PFSK-1 (cell line): ENCODE results near the gene SND1.

Experiments used
- FOXP2 ChIP-seq: optimal IDR thresholded peaks from 2 replicates; pipeline ENCODE3; 2011; ENCODE audit warnings: borderline replicate concordance, control low read depth, inconsistent platforms; ENCODE audit not compliant: insufficient read depth; ENCODE audit errors: extremely low read length, extremely low read depth
- POLR2AphosphoS5 ChIP-seq: IDR thresholded peaks from 2 replicates; pipeline ENCODE4 v1.6.1; 2012; ENCODE audit warnings: low read depth, mild to moderate bottlenecking, control low read depth, low read length, moderate library complexity
- REST ChIP-seq, 2 experiments: IDR thresholded peaks; 2 replicates each; pipeline versions ENCODE4 v1.6.1 to v1.8.0; 2011 to 2012; ENCODE audit warnings: low read depth in 2 of 2, low read length in 2 of 2, control low read depth in 1 of 2, inconsistent platforms in 1 of 2, mild to moderate bottlenecking in 1 of 2, moderate library complexity in 1 of 2; ENCODE audit not compliant: insufficient read depth in 1 of 2
- SIN3A ChIP-seq: IDR thresholded peaks from 2 replicates; pipeline ENCODE4 v1.6.1; 2012; ENCODE audit warnings: mild to moderate bottlenecking, low read length, moderate library complexity, borderline replicate concordance; ENCODE audit not compliant: insufficient read depth
- TAF1 ChIP-seq: IDR thresholded peaks from 2 replicates; pipeline ENCODE4 v1.6.1; 2012; ENCODE audit warnings: low read length, control low read depth, borderline replicate concordance; ENCODE audit not compliant: insufficient read depth

GRCh38 chr7:128053023-128053422, 401.0 kb downstream of the SND1 start:
- TF ChIP-seq POLR2AphosphoS5 (no peak), TAF1 (no peak), SIN3A (no peak), REST (IDR thresholded peaks at IDR 0.05; ENCODE audit: insufficient read depth in 1 of 2, low read depth in 2 of 2, low read length in 2 of 2) (no peak), FOXP2 (no peak)
